ENCODE measurements around the gene CCDC93. TPM values are rescaled to one million over a fixed set of nuclear protein-coding genes. Genes with fewer than 3 reads are reported as not detected.
A peak's percentile ranks its signal among the peaks of the same experiment; 100 is the strongest.

The CCDC93 gene
- total RNA-seq, 4 donors from 2014 or later, result 17.3 to 30.3 (median 23.6) TPM

- H3K4me1 ChIP-seq, result peaks cover 0 to 33% (median 19%) of the 10 kb centered on the region in 4 donors
- H3K4me3 ChIP-seq, result peak overlapping the region; percentile 74 to 95 (median 84)
- H3K27ac ChIP-seq, result peak overlapping the region in 3 of 4 donors; percentile 55 to 88 (median 84)
- WGBS, 2 donors, result 35 to 42% methylated on average over 6 of the region's 6 CpGs
- H3K9me3 ChIP-seq, result no peaks in the 10 kb centered on the region
- TF ChIP-seq EP300 (IDR thresholded peaks at IDR 0.05) (no peak), POLR2A (IDR thresholded peaks at IDR 0.05) (no peak)
- H3K27me3 ChIP-seq, result no peaks in the 10 kb centered on the region
- peaks cover 0 to 7% (median 0%) of the 10 kb centered on the region in 3 donors for H3K36me3 ChIP-seq
- no peak for DNase-seq (ENCODE audit: low spot score in 2 of 2)
These were observed 1.1 kb downstream of the CCDC93 start for GRCh38 chr2:118012778-118013177.

- H3K36me3 ChIP-seq, result peaks cover 0 to 28% (median 0%) of the 10 kb centered on the region in 3 donors
- TF ChIP-seq EP300 (IDR thresholded peaks at IDR 0.05) (no peak), POLR2A (IDR thresholded peaks at IDR 0.05) (no peak)
- TF ChIP-seq, protein P1, sequence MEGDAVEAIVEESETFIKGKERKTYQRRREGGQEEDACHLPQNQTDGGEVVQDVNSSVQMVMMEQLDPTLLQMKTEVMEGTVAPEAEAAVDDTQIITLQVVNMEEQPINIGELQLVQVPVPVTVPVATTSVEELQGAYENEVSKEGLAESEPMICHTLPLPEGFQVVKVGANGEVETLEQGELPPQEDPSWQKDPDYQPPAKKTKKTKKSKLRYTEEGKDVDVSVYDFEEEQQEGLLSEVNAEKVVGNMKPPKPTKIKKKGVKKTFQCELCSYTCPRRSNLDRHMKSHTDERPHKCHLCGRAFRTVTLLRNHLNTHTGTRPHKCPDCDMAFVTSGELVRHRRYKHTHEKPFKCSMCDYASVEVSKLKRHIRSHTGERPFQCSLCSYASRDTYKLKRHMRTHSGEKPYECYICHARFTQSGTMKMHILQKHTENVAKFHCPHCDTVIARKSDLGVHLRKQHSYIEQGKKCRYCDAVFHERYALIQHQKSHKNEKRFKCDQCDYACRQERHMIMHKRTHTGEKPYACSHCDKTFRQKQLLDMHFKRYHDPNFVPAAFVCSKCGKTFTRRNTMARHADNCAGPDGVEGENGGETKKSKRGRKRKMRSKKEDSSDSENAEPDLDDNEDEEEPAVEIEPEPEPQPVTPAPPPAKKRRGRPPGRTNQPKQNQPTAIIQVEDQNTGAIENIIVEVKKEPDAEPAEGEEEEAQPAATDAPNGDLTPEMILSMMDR (IDR thresholded peaks at IDR 0.05), result no peak
- H3K27me3 ChIP-seq, result no peaks in the 10 kb centered on the region
These were observed 3.4 kb downstream of the CCDC93 start for GRCh38 chr2:118010473-118010872.

DNA sequence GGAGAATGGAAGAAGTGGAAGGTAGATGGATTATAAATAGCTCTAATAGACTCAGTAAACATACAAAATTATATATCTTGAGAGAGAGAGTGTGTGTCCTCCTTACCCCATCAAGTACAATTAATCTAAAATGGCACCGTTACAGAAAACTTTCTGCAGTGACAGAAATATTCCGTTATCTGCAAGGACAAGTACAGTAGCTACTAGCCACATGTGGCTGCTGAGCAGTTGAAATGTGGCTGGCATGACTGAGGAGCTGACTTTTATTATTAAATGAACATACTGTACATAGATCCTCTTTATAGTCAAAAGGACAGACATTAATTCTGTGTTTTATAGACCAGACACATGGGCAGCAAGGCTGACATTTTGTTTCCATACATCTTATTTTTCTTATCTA, 7.0 kb downstream of the CCDC93 start:
- Histone ChIP-seq H3K9me3 (no peaks in the 10 kb centered on the region), H3K36me3 (peaks cover 0 to 50% (median 0%) of the 10 kb centered on the region in 3 donors), H3K4me3 (no peak overlapping the region), H3K4me1 (peaks cover 0 to 19% (median 8%) of the 10 kb centered on the region in 4 donors), H3K27me3 (no peaks in the 10 kb centered on the region), H3K27ac (no peak overlapping the region)
- 90 to 91% methylated on average over 2 of the region's 2 CpGs for WGBS, 2 donors
- DNase-seq (ENCODE audit: low spot score in 2 of 2), result no peak
- TF ChIP-seq EP300 (IDR thresholded peaks at IDR 0.05), result no peak
- TF ChIP-seq, protein P1 (IDR thresholded peaks at IDR 0.05), result no peak
- TF ChIP-seq POLR2A (IDR thresholded peaks at IDR 0.05), result no peak

More at GRCh38 chr2:118010473-118010872, 3.4 kb downstream of the CCDC93 start:
- no peaks in the 10 kb centered on the region for H3K9me3 ChIP-seq
- peaks cover 0 to 33% (median 19%) of the 10 kb centered on the region in 4 donors for H3K4me1 ChIP-seq
- H3K4me3 ChIP-seq, result no peak overlapping the region
- DNase-seq (ENCODE audit: low spot score in 2 of 2), result no peak
- H3K27ac ChIP-seq, result no peak overlapping the region

DNA sequence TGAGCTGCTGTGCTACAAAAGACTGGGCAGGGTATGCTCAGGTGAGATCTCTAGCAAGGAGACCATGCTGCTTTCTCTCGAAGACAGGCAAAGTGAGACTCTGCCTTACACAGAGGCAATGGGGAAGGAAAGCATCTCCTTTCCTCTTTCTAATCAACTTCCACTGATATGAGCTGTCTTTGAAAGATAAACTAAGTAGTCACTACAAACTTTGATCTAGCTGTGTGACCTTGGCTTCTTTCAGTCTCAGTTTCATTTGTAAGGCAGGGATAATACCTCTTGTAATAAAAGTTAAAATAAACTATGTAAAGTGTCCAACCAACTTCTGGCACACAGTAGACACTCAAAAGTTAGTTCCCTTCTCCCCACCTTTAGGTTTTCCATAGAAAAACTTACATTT, 7.5 kb downstream of the CCDC93 start:
- Histone ChIP-seq H3K36me3 (peaks cover 0 to 55% (median 0%) of the 10 kb centered on the region in 3 donors), H3K4me1 (peaks cover 0 to 14% (median 4%) of the 10 kb centered on the region in 4 donors), H3K9me3 (no peaks in the 10 kb centered on the region), H3K27me3 (no peaks in the 10 kb centered on the region), H3K4me3 (no peak overlapping the region), H3K27ac (no peak overlapping the region)
- DNase-seq (ENCODE audit: low spot score in 2 of 2), result no peak
- TF ChIP-seq, protein P1 (IDR thresholded peaks at IDR 0.05), result no peak
- no peak for TF ChIP-seq POLR2A (IDR thresholded peaks at IDR 0.05)
- no peak for TF ChIP-seq EP300 (IDR thresholded peaks at IDR 0.05)
- 92% methylated on average over 1 of the region's 1 CpG for WGBS, 2 donors

DNA sequence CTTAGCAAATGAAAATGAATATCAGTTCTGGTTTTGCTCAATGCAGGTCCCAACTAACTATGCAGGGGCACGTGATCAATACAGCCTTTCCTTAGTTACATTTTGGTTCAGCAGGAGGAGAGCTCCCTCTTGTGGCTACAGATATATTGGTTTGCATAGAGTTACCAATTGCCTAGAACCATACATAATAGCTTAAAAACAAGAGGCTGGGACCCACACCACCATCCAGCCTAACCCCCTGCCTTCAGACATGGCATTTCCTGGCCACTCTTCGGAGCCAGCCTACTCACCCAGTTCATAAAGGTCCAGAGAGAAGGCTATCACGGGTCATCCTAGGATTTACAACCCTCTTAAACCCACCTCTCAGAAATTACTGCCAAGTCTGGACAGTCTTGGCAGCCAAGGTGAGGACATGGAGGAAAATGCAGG, 10.5 kb downstream of the CCDC93 start:
- no peak overlapping the region for H3K4me3 ChIP-seq
- H3K36me3 ChIP-seq, result peaks cover 0 to 77% (median 10%) of the 10 kb centered on the region in 3 donors
- WGBS, 2 donors, result 14 to 23% methylated on average over 3 of the region's 3 CpGs
- DNase-seq (ENCODE audit: low spot score in 2 of 2), result peak in 1 of 2 donors; percentile 90
- no peaks in the 10 kb centered on the region for H3K27me3 ChIP-seq
- TF ChIP-seq, protein P1 (IDR thresholded peaks at IDR 0.05), result peak; percentile 73 to 84 (median 82)
- no peak for TF ChIP-seq EP300 (IDR thresholded peaks at IDR 0.05)
- H3K9me3 ChIP-seq, result no peaks in the 10 kb centered on the region
- H3K4me1 ChIP-seq, result peaks cover 0 to 7% (median 0%) of the 10 kb centered on the region in 4 donors
- H3K27ac ChIP-seq, result no peak overlapping the region
